Cardiac fibroblast (primary cell): ENCODE data around the gene CSNK1D.
"Not testable (repeated sequence)": the region's sequence is repeated elsewhere in the genome, so short reads cannot be mapped to it uniquely, and the experiment has no call there.

ENCODE experiments used
- DNase-seq, 2 donors: peaks; one replicate each; pipeline versions ENCODE4 v3.0.0 to v3.0.0-alpha.2; 2010; ENCODE audit warnings: low read depth in 2 of 2
- H3K4me3 ChIP-seq, 2 donors: replicated peaks in 1 of 2; 1 replicate in 1 of 2; 2 replicates in 1 of 2; pipeline ENCODE4 v1.5.1; 2011; ENCODE audit warnings: low read depth in 2 of 2, low read length in 2 of 2, mild to moderate bottlenecking in 2 of 2, moderate library complexity in 1 of 2
- TF ChIP-seq, protein P1 (sequence below): IDR thresholded peaks from one replicate; pipeline ENCODE4 v1.5.1; 2011; ENCODE audit warnings: low read depth, mild to moderate bottlenecking, low read length, inconsistent platforms

Gene CSNK1D

DNA sequence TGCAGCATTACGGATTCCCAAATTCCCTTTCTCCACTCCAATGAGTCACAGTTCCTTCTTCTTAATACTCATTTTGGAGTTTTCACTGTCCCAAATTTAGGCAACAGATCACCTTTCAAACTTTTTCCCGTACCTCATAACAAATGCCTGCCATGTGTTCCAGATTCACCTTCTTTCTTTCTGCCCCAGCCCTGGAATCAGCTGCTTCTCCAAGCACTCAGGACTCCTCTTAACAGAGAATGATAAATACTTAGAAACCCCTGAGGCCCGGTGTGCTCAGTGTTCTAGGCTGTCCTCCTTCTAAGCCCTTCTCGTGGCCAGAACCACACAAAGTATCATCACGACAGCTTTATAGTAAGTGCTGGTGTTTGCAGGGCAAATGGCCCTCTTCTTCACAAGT is 14.9 kb downstream of the CSNK1D start:
- TF ChIP-seq, protein P1, sequence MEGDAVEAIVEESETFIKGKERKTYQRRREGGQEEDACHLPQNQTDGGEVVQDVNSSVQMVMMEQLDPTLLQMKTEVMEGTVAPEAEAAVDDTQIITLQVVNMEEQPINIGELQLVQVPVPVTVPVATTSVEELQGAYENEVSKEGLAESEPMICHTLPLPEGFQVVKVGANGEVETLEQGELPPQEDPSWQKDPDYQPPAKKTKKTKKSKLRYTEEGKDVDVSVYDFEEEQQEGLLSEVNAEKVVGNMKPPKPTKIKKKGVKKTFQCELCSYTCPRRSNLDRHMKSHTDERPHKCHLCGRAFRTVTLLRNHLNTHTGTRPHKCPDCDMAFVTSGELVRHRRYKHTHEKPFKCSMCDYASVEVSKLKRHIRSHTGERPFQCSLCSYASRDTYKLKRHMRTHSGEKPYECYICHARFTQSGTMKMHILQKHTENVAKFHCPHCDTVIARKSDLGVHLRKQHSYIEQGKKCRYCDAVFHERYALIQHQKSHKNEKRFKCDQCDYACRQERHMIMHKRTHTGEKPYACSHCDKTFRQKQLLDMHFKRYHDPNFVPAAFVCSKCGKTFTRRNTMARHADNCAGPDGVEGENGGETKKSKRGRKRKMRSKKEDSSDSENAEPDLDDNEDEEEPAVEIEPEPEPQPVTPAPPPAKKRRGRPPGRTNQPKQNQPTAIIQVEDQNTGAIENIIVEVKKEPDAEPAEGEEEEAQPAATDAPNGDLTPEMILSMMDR, result no peak
- no peak overlapping the region for H3K4me3 ChIP-seq
- DNase-seq, result no peak

DNA sequence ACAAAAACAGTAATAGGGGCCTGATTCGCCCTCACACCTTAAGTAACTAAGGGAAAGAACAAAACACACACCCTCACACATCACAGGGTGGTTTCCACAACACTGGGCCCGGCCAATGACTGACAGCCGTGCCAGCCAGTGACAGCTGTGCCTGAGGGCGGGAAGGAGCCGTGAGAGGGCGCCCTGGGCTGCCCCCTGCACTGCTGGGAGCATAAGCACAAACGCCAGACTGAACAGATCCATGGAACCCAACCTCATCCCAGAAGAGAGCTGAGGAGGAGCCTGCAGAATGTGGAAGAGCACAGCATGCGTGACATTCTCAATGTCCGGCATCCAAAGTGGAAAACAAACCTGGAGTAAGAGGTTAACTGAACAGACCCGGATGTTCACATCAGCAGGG is 16.0 kb downstream of the CSNK1D start:
- TF ChIP-seq, protein P1, result no peak
- peak; percentile 49 to 53 for DNase-seq
- H3K4me3 ChIP-seq, result no peak overlapping the region

DNA sequence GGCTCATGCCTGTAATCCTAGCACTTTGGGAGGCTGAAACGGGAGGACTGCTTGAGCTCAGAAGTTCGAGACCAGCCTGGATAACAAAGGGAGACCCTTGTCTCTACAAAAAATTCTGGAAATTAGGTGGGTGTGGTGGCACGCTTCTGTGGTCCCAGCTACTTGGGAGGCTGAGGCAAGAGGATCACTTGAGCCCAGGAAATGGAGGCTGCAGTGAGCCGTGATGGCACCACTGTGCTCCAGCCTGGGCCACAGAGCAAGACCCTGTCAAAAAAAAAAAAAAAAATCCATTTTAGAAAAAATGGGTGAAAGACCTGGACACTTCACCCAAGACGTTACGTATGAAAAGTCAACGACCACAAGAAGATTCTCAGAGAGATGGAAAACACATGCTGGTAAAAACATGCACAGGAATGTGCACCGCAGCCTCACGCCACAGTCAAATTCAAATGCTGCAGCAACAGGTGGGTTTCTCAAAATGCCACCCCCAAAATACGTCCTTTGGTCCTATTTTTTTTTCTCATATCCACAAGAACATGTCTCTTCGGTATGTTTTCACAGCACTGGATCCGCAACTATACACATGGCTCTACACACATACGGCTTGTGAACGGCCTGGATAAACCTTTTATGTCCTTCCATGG is 17.1 kb downstream of the CSNK1D start:
- no peak overlapping the region for H3K4me3 ChIP-seq
- DNase-seq, result no peak
- TF ChIP-seq, protein P1, result no peak

DNA sequence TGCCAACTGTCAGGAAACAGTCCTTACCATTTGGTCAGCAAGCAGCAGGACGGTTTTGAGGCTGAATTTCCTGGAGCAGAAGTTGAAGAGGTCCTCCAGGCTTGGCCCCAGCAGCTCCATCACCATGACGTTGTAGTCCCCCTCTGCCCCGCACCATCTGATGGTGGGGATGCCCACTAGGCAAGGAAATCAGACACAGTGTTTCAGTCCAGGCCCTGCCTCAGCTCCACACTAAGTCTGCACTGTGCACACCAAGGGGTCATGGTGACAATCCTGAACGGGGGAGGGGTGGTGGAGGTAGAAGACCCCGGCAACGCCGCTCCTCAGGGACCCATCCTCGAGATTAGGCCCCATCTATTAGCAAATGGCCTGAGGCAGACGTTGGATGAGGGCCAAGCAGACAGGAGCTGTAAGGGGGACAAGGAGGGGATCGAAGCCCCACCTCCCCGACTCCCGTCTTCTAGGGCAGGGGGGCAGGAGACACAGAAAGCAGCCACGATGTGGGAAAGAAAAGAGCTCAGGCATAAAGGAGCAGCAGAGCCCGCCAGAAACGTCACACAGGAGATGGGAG is 18.0 kb downstream of the CSNK1D start:
- TF ChIP-seq, protein P1, result no peak
- DNase-seq, result no peak
- no peak overlapping the region for H3K4me3 ChIP-seq

DNA sequence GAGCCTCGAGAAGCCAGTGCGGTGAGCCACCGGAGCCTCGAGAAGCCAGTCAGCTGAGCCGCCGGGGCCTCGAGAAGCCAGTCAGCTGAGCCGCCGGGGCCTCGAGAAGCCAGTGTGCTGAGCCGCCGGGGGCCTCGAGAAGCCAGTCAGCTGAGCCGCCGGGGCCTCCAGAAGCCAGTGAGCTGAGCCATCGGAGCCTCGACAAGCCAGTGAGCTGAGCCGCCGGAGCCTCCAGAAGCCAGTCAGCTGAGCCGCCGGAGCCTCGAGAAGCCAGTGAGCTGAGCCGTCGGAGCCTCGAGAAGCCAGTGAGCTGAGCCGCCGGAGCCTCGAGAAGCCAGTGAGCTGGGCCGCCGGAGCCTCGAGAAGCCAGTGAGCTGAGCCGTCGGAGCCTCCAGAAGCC is 18.8 kb downstream of the CSNK1D start:
- H3K4me3 ChIP-seq, DNase-seq: not testable (repeated sequence)

DNA sequence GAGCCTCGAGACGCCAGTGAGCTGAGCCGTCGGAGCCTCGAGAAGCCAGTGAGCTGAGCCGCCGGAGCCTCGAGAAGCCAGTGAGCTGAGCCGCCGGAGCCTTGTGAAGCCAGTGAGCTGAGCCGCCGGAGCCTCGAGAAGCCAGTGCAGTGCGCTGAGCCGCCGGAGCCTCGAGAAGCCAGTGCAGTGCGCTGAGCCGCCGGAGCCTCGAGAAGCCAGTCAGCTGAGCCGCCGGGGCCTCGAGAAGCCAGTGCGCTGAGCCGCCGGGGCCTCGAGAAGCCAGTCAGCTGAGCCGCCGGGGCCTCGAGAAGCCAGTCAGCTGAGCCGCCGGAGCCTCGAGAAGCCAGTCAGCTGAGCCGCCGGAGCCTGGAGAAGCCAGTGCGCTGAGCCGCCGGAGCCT is 19.4 kb downstream of the CSNK1D start:
- DNase-seq, result not testable (repeated sequence)

DNA sequence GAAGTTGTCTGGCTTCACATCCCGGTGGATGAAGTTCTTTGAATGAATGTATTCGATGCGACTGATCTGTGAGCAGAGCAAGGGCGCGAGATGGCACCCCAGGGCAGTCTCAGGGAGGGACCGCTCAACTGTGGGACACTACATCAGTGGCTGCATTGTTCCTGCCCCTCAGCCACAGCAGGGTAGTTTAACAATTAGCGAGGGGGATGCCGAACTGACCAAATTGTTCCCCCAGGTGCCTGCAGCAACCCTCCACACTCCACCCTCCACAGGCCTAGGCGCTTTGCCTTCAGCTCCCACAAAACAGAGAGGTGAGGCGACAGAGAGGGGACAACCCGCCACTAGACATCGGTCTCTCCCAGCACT is 20.3 kb downstream of the CSNK1D start:
- DNase-seq, result no peak
- TF ChIP-seq, protein P1, result no peak
- H3K4me3 ChIP-seq, result no peak overlapping the region

More for the DNA sequence above, 19.4 kb downstream of the CSNK1D start:
- H3K4me3 ChIP-seq, result not testable (repeated sequence)
